HG03280 (cell line): ENCODE measurements around the gene NDUFB10.

Experiments
- ATAC-seq: cut with Tn5 transposase; IDR thresholded peaks from one replicate; pipeline ENCODE4 v1.9.1; 2021; ENCODE audit warnings: mild to moderate bottlenecking, moderate library complexity; ENCODE audit not compliant: unreplicated experiment

Gene NDUFB10

GRCh38 chr16:1998852-1999801 lies 39.8 kb downstream of the NDUFB10 start:
- no peak for ATAC-seq

- ATAC-seq = no peak
These were observed 40.7 kb downstream of the NDUFB10 start for GRCh38 chr16:1999866-2000514.

GRCh38 chr16:2001035-2001434 lies 41.7 kb downstream of the NDUFB10 start:
- no peak for ATAC-seq

GRCh38 chr16:2001456-2002355 lies 42.4 kb downstream of the NDUFB10 start:
- ATAC-seq = no peak

GRCh38 chr16:2002406-2003230 lies 43.3 kb downstream of the NDUFB10 start:
- no peak for ATAC-seq

GRCh38 chr16:2003231-2003826 lies 44.0 kb downstream of the NDUFB10 start:
- ATAC-seq = no peak

- peak; percentile 67 for ATAC-seq
These were observed 44.7 kb downstream of the NDUFB10 start for GRCh38 chr16:2003827-2004641.

- no peak for ATAC-seq
These were observed 45.6 kb downstream of the NDUFB10 start for GRCh38 chr16:2004795-2005517.

- no peak for ATAC-seq
These were observed 46.3 kb downstream of the NDUFB10 start for GRCh38 chr16:2005646-2006045.

GRCh38 chr16:2006317-2006716 lies 47.0 kb downstream of the NDUFB10 start:
- ATAC-seq = no peak

- ATAC-seq = no peak
These were observed 47.9 kb downstream of the NDUFB10 start for GRCh38 chr16:2007081-2007836.

- ATAC-seq = no peak
These were observed 48.7 kb downstream of the NDUFB10 start for GRCh38 chr16:2008009-2008526.

- peak; percentile 7 for ATAC-seq
These were observed 49.4 kb downstream of the NDUFB10 start for GRCh38 chr16:2008631-2009163.

GRCh38 chr16:2009164-2009711 lies 49.9 kb downstream of the NDUFB10 start:
- ATAC-seq = peak; percentile 36

GRCh38 chr16:2009791-2010510 lies 50.6 kb downstream of the NDUFB10 start, which contains the start of gene ZNF598:
ZNF598 (minus strand) TSS chr16:2009821.
- ATAC-seq = peak; percentile 83
